ENCODE measurements around the gene OR4N5.

- no peak for TF ChIP-seq POLR2A (IDR thresholded peaks at IDR 0.05; ENCODE audit: low read length)
- TF ChIP-seq GATA1 (IDR thresholded peaks at IDR 0.05; ENCODE audit: low read depth, low read length): no peak
Measured at GRCh38 chr14:20144820-20145219, 6.2 kb downstream of the OR4N5 start.

Measured in erythroblast (primary cell).